Measurements from ENCODE around the gene ATF7.
"Not testable (repeated sequence)": the region's sequence is repeated elsewhere in the genome, so short reads cannot be mapped to it uniquely, and the experiment has no call there.

Gene ATF7

GRCh38 chr12:53481939-53482586 lies 144.1 kb downstream of the ATF7 start:
- Histone ChIP-seq H3K36me3 (ENCODE audit: insufficient read depth, low read length) (peaks cover 97% of the 10 kb centered on the region), H3K27ac (ENCODE audit: low read length) (no peak overlapping the region)

DNA sequence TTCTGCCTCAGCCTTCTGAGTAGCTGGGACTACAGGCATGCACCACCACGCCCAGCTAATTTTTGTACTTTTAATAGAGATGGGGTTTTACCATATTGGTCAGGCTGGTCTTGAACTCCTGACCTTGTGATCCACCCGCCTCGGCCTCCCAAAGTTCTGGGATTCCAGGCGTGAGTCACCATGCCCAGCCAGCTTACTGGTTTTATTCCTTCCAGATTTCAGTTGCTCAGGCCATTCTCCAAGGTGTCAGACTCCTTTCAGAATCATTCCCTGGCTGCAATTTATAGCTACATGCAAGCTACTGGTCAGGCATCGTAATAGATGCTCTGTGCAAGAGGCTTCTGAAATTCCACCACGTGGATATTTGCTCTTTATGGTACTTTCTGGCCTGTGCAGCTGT lies 144.7 kb downstream of the ATF7 start:
- H3K4me3 ChIP-seq (ENCODE audit: low read depth in 1 of 2, low read length in 2 of 2); H3K27me3 ChIP-seq (ENCODE audit: insufficient read depth, low read length, poor library complexity); H3K27ac ChIP-seq (ENCODE audit: low read length); H3K4me2 ChIP-seq (ENCODE audit: insufficient read depth, low read length); DNase-seq; H3K9ac ChIP-seq (ENCODE audit: low read depth, low read length); H2AFZ ChIP-seq (ENCODE audit: low read depth, low read length); ATAC-seq (ENCODE audit: insufficient read depth, low read depth); H3K9me3 ChIP-seq (ENCODE audit: insufficient read depth, low read length, severe bottlenecking); H3K4me1 ChIP-seq (ENCODE audit: insufficient read depth, low read length): not testable (repeated sequence)
- H3K36me3 ChIP-seq (ENCODE audit: insufficient read depth, low read length) = peaks cover 97% of the 10 kb centered on the region
- peaks cover 27% of the 10 kb centered on the region for H3K79me2 ChIP-seq (ENCODE audit: insufficient read depth, low read length)
- peaks cover 64% of the 10 kb centered on the region for H4K20me1 ChIP-seq (ENCODE audit: insufficient read depth, low read length)

More at GRCh38 chr12:53481939-53482586, 144.1 kb downstream of the ATF7 start:
- peak; percentile 58 for ATAC-seq (ENCODE audit: insufficient read depth, low read depth)
- Histone ChIP-seq H3K9me3 (ENCODE audit: insufficient read depth, low read length, severe bottlenecking) (no peaks in the 10 kb centered on the region), H4K20me1 (ENCODE audit: insufficient read depth, low read length) (peaks cover 58% of the 10 kb centered on the region), H3K27me3 (ENCODE audit: insufficient read depth, low read length, poor library complexity) (no peaks in the 10 kb centered on the region), H3K4me3 (ENCODE audit: low read depth in 1 of 2, low read length in 2 of 2) (no peak overlapping the region), H3K9ac (ENCODE audit: low read depth, low read length) (no peak overlapping the region), H3K4me1 (ENCODE audit: insufficient read depth, low read length) (no peaks in the 10 kb centered on the region), H2AFZ (ENCODE audit: low read depth, low read length) (no peak overlapping the region), H3K79me2 (ENCODE audit: insufficient read depth, low read length) (peaks cover 20% of the 10 kb centered on the region), H3K4me2 (ENCODE audit: insufficient read depth, low read length) (no peak overlapping the region)
- TF ChIP-seq, protein P1, sequence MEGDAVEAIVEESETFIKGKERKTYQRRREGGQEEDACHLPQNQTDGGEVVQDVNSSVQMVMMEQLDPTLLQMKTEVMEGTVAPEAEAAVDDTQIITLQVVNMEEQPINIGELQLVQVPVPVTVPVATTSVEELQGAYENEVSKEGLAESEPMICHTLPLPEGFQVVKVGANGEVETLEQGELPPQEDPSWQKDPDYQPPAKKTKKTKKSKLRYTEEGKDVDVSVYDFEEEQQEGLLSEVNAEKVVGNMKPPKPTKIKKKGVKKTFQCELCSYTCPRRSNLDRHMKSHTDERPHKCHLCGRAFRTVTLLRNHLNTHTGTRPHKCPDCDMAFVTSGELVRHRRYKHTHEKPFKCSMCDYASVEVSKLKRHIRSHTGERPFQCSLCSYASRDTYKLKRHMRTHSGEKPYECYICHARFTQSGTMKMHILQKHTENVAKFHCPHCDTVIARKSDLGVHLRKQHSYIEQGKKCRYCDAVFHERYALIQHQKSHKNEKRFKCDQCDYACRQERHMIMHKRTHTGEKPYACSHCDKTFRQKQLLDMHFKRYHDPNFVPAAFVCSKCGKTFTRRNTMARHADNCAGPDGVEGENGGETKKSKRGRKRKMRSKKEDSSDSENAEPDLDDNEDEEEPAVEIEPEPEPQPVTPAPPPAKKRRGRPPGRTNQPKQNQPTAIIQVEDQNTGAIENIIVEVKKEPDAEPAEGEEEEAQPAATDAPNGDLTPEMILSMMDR (IDR thresholded peaks at IDR 0.05; ENCODE audit: borderline replicate concordance, extremely low read depth, low read length, poor library complexity, severe bottlenecking) = peak; percentile 57
- no peak for TF ChIP-seq EZH2 (IDR thresholded peaks at IDR 0.05; ENCODE audit: borderline replicate concordance, low read depth, low read length, severe bottlenecking)
- DNase-seq = peak; percentile 34

DNA sequence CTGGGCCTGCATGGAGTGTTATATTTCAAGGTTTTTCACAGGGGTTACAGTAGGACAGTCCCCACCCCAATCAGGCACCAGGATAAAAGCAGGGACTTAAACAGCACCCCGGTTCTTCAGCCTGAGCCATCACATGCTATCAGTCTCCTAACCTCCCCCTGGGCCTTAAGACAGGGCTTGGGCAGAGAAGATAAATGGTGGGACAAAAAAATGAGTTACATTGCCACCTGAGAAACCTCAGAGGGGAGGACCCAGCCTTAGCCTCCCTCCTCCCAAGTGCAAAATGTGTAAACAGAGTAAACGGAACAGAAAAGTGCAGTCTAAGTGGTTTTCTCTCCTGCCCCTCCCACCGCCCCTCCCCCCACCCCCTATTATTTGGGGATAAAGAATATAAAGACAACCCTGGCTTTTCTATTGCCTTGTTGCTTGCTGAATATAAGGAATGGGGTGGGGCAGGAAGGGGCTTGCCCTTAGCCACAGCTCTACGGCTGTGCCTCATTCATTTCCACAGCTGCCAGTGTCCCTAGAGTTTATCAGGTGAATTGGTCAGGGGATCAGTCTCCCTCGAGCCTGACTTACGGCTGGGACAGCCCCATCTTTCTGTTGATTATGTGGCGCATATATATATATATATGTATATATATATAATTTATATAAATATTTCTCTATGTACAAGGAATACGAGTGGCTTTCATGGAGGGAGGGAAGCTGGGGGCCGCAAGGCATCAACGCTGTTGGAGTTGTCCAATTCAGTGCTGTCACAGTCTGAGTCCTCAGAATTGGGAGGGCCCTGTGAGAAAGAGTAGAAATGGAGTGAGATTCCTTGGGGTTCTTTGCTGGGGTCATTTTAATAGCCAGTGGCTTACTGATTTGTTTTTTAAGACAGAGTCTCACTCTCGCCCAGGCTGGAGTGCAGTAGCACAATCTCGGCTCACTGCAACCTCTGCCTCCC lies 145.4 kb downstream of the ATF7 start:
- ATAC-seq (ENCODE audit: insufficient read depth, low read depth) = no peak
- Histone ChIP-seq H3K79me2 (ENCODE audit: insufficient read depth, low read length) (peaks cover 33% of the 10 kb centered on the region), H3K27ac (ENCODE audit: low read length) (no peak overlapping the region), H3K4me3 (ENCODE audit: low read depth in 1 of 2, low read length in 2 of 2) (no peak overlapping the region), H3K4me2 (ENCODE audit: insufficient read depth, low read length) (no peak overlapping the region), H3K4me1 (ENCODE audit: insufficient read depth, low read length) (no peaks in the 10 kb centered on the region), H3K9ac (ENCODE audit: low read depth, low read length) (no peak overlapping the region), H3K36me3 (ENCODE audit: insufficient read depth, low read length) (peaks cover 97% of the 10 kb centered on the region), H2AFZ (ENCODE audit: low read depth, low read length) (no peak overlapping the region), H3K27me3 (ENCODE audit: insufficient read depth, low read length, poor library complexity) (no peaks in the 10 kb centered on the region), H3K9me3 (ENCODE audit: insufficient read depth, low read length, severe bottlenecking) (no peaks in the 10 kb centered on the region), H4K20me1 (ENCODE audit: insufficient read depth, low read length) (peaks cover 66% of the 10 kb centered on the region)
- TF ChIP-seq, protein P1 (IDR thresholded peaks at IDR 0.05; ENCODE audit: borderline replicate concordance, extremely low read depth, low read length, poor library complexity, severe bottlenecking) = no peak
- no peak for TF ChIP-seq EZH2 (IDR thresholded peaks at IDR 0.05; ENCODE audit: borderline replicate concordance, low read depth, low read length, severe bottlenecking)
- DNase-seq = no peak

DNA sequence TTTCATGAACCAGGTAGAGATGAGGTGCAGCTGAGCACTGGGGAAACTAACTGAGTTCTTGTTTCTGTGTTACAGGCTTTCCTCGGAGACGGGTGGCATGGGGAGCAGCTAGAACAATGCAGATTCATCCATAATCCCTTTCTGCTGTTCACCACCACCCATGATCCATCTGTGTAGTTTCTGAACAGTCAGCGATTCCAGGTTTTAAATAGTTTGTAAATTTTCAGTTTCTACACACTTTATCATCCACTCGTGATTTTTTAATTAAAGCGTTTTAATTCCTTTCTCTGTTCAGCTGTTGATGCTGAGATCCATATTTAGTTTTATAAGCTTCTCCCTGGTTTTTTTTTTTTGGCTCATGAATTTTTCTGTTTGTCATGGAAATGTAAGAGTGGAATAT lies 146.9 kb downstream of the ATF7 start:
- H3K79me2 ChIP-seq (ENCODE audit: insufficient read depth, low read length) = peaks cover 48% of the 10 kb centered on the region
- H3K9me3 ChIP-seq (ENCODE audit: insufficient read depth, low read length, severe bottlenecking) = no peaks in the 10 kb centered on the region
- H3K4me2 ChIP-seq (ENCODE audit: insufficient read depth, low read length) = no peak overlapping the region
- no peak for ATAC-seq (ENCODE audit: insufficient read depth, low read depth)
- no peak overlapping the region for H3K9ac ChIP-seq (ENCODE audit: low read depth, low read length)
- no peaks in the 10 kb centered on the region for H3K4me1 ChIP-seq (ENCODE audit: insufficient read depth, low read length)
- H2AFZ ChIP-seq (ENCODE audit: low read depth, low read length) = no peak overlapping the region
- H3K36me3 ChIP-seq (ENCODE audit: insufficient read depth, low read length) = peaks cover 98% of the 10 kb centered on the region
- no peak for TF ChIP-seq EZH2 (IDR thresholded peaks at IDR 0.05; ENCODE audit: borderline replicate concordance, low read depth, low read length, severe bottlenecking)
- TF ChIP-seq, protein P1 (IDR thresholded peaks at IDR 0.05; ENCODE audit: borderline replicate concordance, extremely low read depth, low read length, poor library complexity, severe bottlenecking) = no peak
- peaks cover 79% of the 10 kb centered on the region for H4K20me1 ChIP-seq (ENCODE audit: insufficient read depth, low read length)
- DNase-seq = no peak
- H3K27me3 ChIP-seq (ENCODE audit: insufficient read depth, low read length, poor library complexity) = no peaks in the 10 kb centered on the region
- no peak overlapping the region for H3K27ac ChIP-seq (ENCODE audit: low read length)
- H3K4me3 ChIP-seq (ENCODE audit: low read depth in 1 of 2, low read length in 2 of 2) = no peak overlapping the region

Data from DND-41 (cell line).